ENCODE results near the gene GP1BA.

GP1BA gene

GRCh38 chr17:4959261-4959965, 27.3 kb downstream of the GP1BA start:
- no peak overlapping the region for H3K27ac ChIP-seq (ENCODE audit: low read length)
- no peaks in the 10 kb centered on the region for H3K4me1 ChIP-seq (ENCODE audit: control insufficient read depth in 1 of 2, insufficient read depth in 2 of 2, low read length in 2 of 2)
- no peaks in the 10 kb centered on the region for H3K27me3 ChIP-seq (ENCODE audit: low read depth, low read length)
- H3K4me3 ChIP-seq (ENCODE audit: low read depth in 1 of 2, low read length in 2 of 2), result no peak overlapping the region
- no peaks in the 10 kb centered on the region for H3K9me3 ChIP-seq (ENCODE audit: control insufficient read depth in 1 of 2, low read length in 2 of 2)
- H3K36me3 ChIP-seq (ENCODE audit: control insufficient read depth in 1 of 2, insufficient read depth in 2 of 2, low read length in 2 of 2), result peaks cover 13 to 29% of the 10 kb centered on the region in 2 donors

GRCh38 chr17:4960279-4960922, 28.3 kb downstream of the GP1BA start:
- H3K27ac ChIP-seq (ENCODE audit: low read length), result no peak overlapping the region
- H3K9me3 ChIP-seq (ENCODE audit: control insufficient read depth in 1 of 2, low read length in 2 of 2), result no peaks in the 10 kb centered on the region
- no peaks in the 10 kb centered on the region for H3K27me3 ChIP-seq (ENCODE audit: low read depth, low read length)
- H3K4me3 ChIP-seq (ENCODE audit: low read depth in 1 of 2, low read length in 2 of 2), result no peak overlapping the region
- H3K36me3 ChIP-seq (ENCODE audit: control insufficient read depth in 1 of 2, insufficient read depth in 2 of 2, low read length in 2 of 2), result peaks cover 13 to 29% of the 10 kb centered on the region in 2 donors
- peaks cover 0 to 2% of the 10 kb centered on the region in 2 donors for H3K4me1 ChIP-seq (ENCODE audit: control insufficient read depth in 1 of 2, insufficient read depth in 2 of 2, low read length in 2 of 2)

GRCh38 chr17:4965311-4965986, 33.4 kb downstream of the GP1BA start:
- Histone ChIP-seq H3K36me3 (ENCODE audit: control insufficient read depth in 1 of 2, insufficient read depth in 2 of 2, low read length in 2 of 2) (peaks cover 17 to 20% of the 10 kb centered on the region in 2 donors), H3K9me3 (ENCODE audit: control insufficient read depth in 1 of 2, low read length in 2 of 2) (no peaks in the 10 kb centered on the region), H3K4me3 (ENCODE audit: low read depth in 1 of 2, low read length in 2 of 2) (no peak overlapping the region), H3K27ac (ENCODE audit: low read length) (no peak overlapping the region), H3K4me1 (ENCODE audit: control insufficient read depth in 1 of 2, insufficient read depth in 2 of 2, low read length in 2 of 2) (peaks cover 15 to 25% of the 10 kb centered on the region in 2 donors), H3K27me3 (ENCODE audit: low read depth, low read length) (no peaks in the 10 kb centered on the region)

GRCh38 chr17:4966844-4967538, 34.9 kb downstream of the GP1BA start:
- Histone ChIP-seq H3K36me3 (ENCODE audit: control insufficient read depth in 1 of 2, insufficient read depth in 2 of 2, low read length in 2 of 2) (peaks cover 13 to 16% of the 10 kb centered on the region in 2 donors), H3K27ac (ENCODE audit: low read length) (peak overlapping the region; percentile 98), H3K9me3 (ENCODE audit: control insufficient read depth in 1 of 2, low read length in 2 of 2) (no peaks in the 10 kb centered on the region), H3K27me3 (ENCODE audit: low read depth, low read length) (no peaks in the 10 kb centered on the region), H3K4me3 (ENCODE audit: low read depth in 1 of 2, low read length in 2 of 2) (peak overlapping the region; percentile 72 to 90), H3K4me1 (ENCODE audit: control insufficient read depth in 1 of 2, insufficient read depth in 2 of 2, low read length in 2 of 2) (peaks cover 15 to 32% of the 10 kb centered on the region in 2 donors)

- peaks cover 22 to 24% of the 10 kb centered on the region in 2 donors for H3K36me3 ChIP-seq (ENCODE audit: control insufficient read depth in 1 of 2, insufficient read depth in 2 of 2, low read length in 2 of 2)
- peaks cover 15 to 33% of the 10 kb centered on the region in 2 donors for H3K4me1 ChIP-seq (ENCODE audit: control insufficient read depth in 1 of 2, insufficient read depth in 2 of 2, low read length in 2 of 2)
- peak within 1 kb of the TSS; percentile 98 for H3K27ac ChIP-seq (ENCODE audit: low read length)
Observed at GRCh38 chr17:4967539-4968485, 35.7 kb downstream of the GP1BA start, which contains the start of gene SPAG7. Gene SPAG7 (minus strand): TSS chr17:4967817. CDS start chr17:4967804, 13 bp downstream.

GRCh38 chr17:4968486-4969046, 36.5 kb downstream of the GP1BA start:
- Histone ChIP-seq H3K4me3 (ENCODE audit: low read depth in 1 of 2, low read length in 2 of 2) (peak overlapping the region; percentile 72 to 90), H3K36me3 (ENCODE audit: control insufficient read depth in 1 of 2, insufficient read depth in 2 of 2, low read length in 2 of 2) (peaks cover 28 to 32% of the 10 kb centered on the region in 2 donors), H3K27me3 (ENCODE audit: low read depth, low read length) (no peaks in the 10 kb centered on the region), H3K9me3 (ENCODE audit: control insufficient read depth in 1 of 2, low read length in 2 of 2) (no peaks in the 10 kb centered on the region), H3K27ac (ENCODE audit: low read length) (peak overlapping the region; percentile 89), H3K4me1 (ENCODE audit: control insufficient read depth in 1 of 2, insufficient read depth in 2 of 2, low read length in 2 of 2) (peaks cover 15 to 40% of the 10 kb centered on the region in 2 donors)

More at GRCh38 chr17:4967539-4968485, 35.7 kb downstream of the GP1BA start, which contains the start of gene SPAG7:
- Histone ChIP-seq H3K4me3 (ENCODE audit: low read depth in 1 of 2, low read length in 2 of 2) (peak within 1 kb of the TSS; percentile 72 to 90), H3K27me3 (ENCODE audit: low read depth, low read length) (no peaks in the 10 kb centered on the region), H3K9me3 (ENCODE audit: control insufficient read depth in 1 of 2, low read length in 2 of 2) (no peaks in the 10 kb centered on the region)

GRCh38 chr17:4969047-4969550, 37.0 kb downstream of the GP1BA start:
- H3K4me3 ChIP-seq (ENCODE audit: low read depth in 1 of 2, low read length in 2 of 2), result peak overlapping the region; percentile 72 to 90
- H3K36me3 ChIP-seq (ENCODE audit: control insufficient read depth in 1 of 2, insufficient read depth in 2 of 2, low read length in 2 of 2), result peaks cover 32 to 36% of the 10 kb centered on the region in 2 donors
- H3K9me3 ChIP-seq (ENCODE audit: control insufficient read depth in 1 of 2, low read length in 2 of 2), result no peaks in the 10 kb centered on the region
- peak overlapping the region; percentile 89 for H3K27ac ChIP-seq (ENCODE audit: low read length)
- H3K27me3 ChIP-seq (ENCODE audit: low read depth, low read length), result no peaks in the 10 kb centered on the region
- peaks cover 15 to 46% of the 10 kb centered on the region in 2 donors for H3K4me1 ChIP-seq (ENCODE audit: control insufficient read depth in 1 of 2, insufficient read depth in 2 of 2, low read length in 2 of 2)

- peak overlapping the region; percentile 72 to 90 for H3K4me3 ChIP-seq (ENCODE audit: low read depth in 1 of 2, low read length in 2 of 2)
- peak overlapping the region; percentile 89 for H3K27ac ChIP-seq (ENCODE audit: low read length)
- H3K27me3 ChIP-seq (ENCODE audit: low read depth, low read length), result no peaks in the 10 kb centered on the region
- no peaks in the 10 kb centered on the region for H3K9me3 ChIP-seq (ENCODE audit: control insufficient read depth in 1 of 2, low read length in 2 of 2)
- peaks cover 35 to 41% of the 10 kb centered on the region in 2 donors for H3K36me3 ChIP-seq (ENCODE audit: control insufficient read depth in 1 of 2, insufficient read depth in 2 of 2, low read length in 2 of 2)
- H3K4me1 ChIP-seq (ENCODE audit: control insufficient read depth in 1 of 2, insufficient read depth in 2 of 2, low read length in 2 of 2), result peaks cover 15 to 47% of the 10 kb centered on the region in 2 donors
Observed at GRCh38 chr17:4969551-4970173, 37.6 kb downstream of the GP1BA start.

- no peaks in the 10 kb centered on the region for H3K9me3 ChIP-seq (ENCODE audit: control insufficient read depth in 1 of 2, low read length in 2 of 2)
- H3K4me3 ChIP-seq (ENCODE audit: low read depth in 1 of 2, low read length in 2 of 2), result no peak overlapping the region
- H3K36me3 ChIP-seq (ENCODE audit: control insufficient read depth in 1 of 2, insufficient read depth in 2 of 2, low read length in 2 of 2), result peaks cover 35 to 46% of the 10 kb centered on the region in 2 donors
- H3K27ac ChIP-seq (ENCODE audit: low read length), result peak overlapping the region; percentile 89
- peaks cover 15 to 46% of the 10 kb centered on the region in 2 donors for H3K4me1 ChIP-seq (ENCODE audit: control insufficient read depth in 1 of 2, insufficient read depth in 2 of 2, low read length in 2 of 2)
- no peaks in the 10 kb centered on the region for H3K27me3 ChIP-seq (ENCODE audit: low read depth, low read length)
Observed at GRCh38 chr17:4970273-4970672, 38.2 kb downstream of the GP1BA start.

Data from muscle layer of duodenum (tissue), 2 donors.